ENCODE results near the gene FGFBP1.

DNA sequence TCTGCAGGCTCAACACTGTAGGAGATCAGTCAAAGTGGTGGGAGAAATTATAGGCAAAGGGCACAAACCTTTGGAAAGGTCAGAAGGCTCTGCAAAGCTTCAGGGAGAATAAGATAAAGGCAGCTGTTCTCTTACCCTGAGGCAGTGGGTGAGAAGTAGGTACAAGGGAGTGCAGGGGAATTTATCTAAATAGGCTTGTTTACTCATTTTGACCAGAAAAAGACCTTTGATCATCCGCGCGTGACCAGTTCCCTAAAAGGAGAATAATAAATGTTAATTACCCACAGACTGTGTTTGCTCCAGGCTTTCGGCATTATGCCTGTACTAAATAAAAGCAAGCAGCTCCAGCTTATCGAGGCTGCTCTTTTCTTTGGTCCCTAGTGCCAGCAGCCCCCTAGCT, 15.1 kb upstream of the FGFBP1 start:
- TF ChIP-seq, protein P1, sequence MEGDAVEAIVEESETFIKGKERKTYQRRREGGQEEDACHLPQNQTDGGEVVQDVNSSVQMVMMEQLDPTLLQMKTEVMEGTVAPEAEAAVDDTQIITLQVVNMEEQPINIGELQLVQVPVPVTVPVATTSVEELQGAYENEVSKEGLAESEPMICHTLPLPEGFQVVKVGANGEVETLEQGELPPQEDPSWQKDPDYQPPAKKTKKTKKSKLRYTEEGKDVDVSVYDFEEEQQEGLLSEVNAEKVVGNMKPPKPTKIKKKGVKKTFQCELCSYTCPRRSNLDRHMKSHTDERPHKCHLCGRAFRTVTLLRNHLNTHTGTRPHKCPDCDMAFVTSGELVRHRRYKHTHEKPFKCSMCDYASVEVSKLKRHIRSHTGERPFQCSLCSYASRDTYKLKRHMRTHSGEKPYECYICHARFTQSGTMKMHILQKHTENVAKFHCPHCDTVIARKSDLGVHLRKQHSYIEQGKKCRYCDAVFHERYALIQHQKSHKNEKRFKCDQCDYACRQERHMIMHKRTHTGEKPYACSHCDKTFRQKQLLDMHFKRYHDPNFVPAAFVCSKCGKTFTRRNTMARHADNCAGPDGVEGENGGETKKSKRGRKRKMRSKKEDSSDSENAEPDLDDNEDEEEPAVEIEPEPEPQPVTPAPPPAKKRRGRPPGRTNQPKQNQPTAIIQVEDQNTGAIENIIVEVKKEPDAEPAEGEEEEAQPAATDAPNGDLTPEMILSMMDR (IDR thresholded peaks at IDR 0.05): no peak
- TF ChIP-seq EP300 (IDR thresholded peaks at IDR 0.05) (no peak), POLR2A (IDR thresholded peaks at IDR 0.05) (no peak)

Measured in tibial nerve (tissue), 4 donors.